Colonic mucosa (tissue), 4 donors: ENCODE results near the gene ACAA1. TPM values are rescaled to one million over a fixed set of nuclear protein-coding genes. Genes with fewer than 3 reads are reported as not detected.

Source experiments
- DNase-seq: peaks from one replicate; pipeline ENCODE4 v3.0.0-alpha.2; 2020
- H3K27ac ChIP-seq: fragments of 200-600 bp; one replicate; pipeline ENCODE4 v1.8.0; 2021
- H3K27me3 ChIP-seq: fragments of 200-600 bp; one replicate; pipeline ENCODE4 v1.8.0; 2021
- H3K36me3 ChIP-seq: fragments of 200-600 bp; one replicate; pipeline ENCODE4 v1.8.0; 2021
- H3K4me1 ChIP-seq: fragments of 200-600 bp; one replicate; pipeline ENCODE4 v1.8.0; 2021; ENCODE audit warnings: mild to moderate bottlenecking
- H3K4me3 ChIP-seq: fragments of 200-600 bp; one replicate; pipeline ENCODE4 v1.8.0; 2021
- H3K9ac ChIP-seq, 2 donors: one replicate each; pipeline ENCODE4 v1.7.0; 2013; ENCODE audit warnings: control low read depth in 2 of 2, low read depth in 2 of 2, low read length in 2 of 2
- H3K9me3 ChIP-seq: fragments of 200-600 bp; one replicate; pipeline ENCODE4 v1.8.0; 2021
- intact Hi-C: fragments of 100-400 bp; cut with DNase I; formaldehyde crosslinking; loops from one replicate; pipeline ENCODE4 v1.14.1; 2022
- total RNA-seq, 2 donors: library from RNA; stranded (reverse); fragmentation: NEBNext Ultra II Directional in 1 of 2; extraction: Animal tissue kit (Norgen Biotek cat#: 25700) in 1 of 2; gene quantifications; one replicate each; pipeline ENCODE4 v1.2.1, GENCODE V29; 2021
- TF ChIP-seq, protein P1 (sequence below): fragments of 200-600 bp; IDR thresholded peaks from one replicate; pipeline ENCODE4 v1.8.0; 2022; ENCODE audit warnings: antibody characterized with exemption, mild to moderate bottlenecking
- donor health status: healthy.
- donor health status: DM: no; HTN: no; CAD: no.
- donor health status: DM: no; HTN: no; CAD: no.

ACAA1 gene
- total RNA-seq, 2 donors from 2014 or later: 135 to 167 TPM

DNA sequence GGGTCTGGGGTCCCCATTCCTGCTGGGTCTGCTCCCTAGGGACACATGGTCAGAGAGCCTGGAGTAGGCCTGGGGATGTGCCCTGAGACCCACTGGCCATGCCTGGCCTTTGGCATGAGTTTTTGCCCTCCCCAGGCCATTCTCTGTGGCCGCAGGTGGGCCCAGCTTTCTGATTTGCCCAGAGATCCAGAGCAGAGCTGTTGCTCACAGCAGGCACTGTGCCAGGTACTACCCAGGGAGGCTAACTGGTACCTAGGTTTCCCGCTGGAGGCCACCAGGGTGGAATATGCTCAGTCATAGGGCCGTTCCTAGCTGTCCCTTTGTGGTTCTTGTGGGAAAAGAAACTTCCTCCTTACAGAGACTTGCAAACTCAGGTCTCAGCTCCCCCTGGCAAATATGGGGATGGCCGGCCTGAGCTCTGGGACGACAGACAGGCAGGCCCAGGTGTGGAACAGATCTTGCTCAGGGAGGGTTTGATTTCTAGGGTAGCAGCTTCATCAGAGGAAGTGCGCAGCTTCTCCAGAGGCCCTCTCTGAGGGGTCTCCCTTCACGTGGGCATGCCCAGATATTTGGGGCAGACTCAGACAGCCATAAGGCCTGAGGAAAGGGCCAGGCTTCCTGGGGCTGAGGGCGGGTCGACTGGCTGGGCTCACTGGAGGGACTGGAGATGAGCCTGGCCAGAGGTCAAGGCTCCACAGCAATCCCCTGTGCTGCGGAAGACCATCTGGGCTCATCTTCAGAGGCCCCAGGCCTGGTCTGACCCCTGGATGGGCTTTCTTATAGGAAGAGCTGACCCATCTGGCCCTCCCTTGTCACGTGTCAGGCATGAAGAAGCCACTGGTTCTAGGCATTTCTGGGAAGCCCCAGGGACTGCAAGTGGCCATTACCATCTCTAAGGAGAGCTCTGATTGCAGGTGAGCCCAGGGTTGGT lies 28.0 kb downstream of the ACAA1 start:
- Histone ChIP-seq H3K36me3 (no peaks in the 10 kb centered on the region), H3K27ac (no peak overlapping the region), H3K9me3 (no peaks in the 10 kb centered on the region), H3K4me1 (no peaks in the 10 kb centered on the region), H3K9ac (no peak overlapping the region), H3K27me3 (no peaks in the 10 kb centered on the region), H3K4me3 (no peak overlapping the region)
- no peak for DNase-seq
- intact Hi-C loops: no loop called here
- TF ChIP-seq, protein P1, sequence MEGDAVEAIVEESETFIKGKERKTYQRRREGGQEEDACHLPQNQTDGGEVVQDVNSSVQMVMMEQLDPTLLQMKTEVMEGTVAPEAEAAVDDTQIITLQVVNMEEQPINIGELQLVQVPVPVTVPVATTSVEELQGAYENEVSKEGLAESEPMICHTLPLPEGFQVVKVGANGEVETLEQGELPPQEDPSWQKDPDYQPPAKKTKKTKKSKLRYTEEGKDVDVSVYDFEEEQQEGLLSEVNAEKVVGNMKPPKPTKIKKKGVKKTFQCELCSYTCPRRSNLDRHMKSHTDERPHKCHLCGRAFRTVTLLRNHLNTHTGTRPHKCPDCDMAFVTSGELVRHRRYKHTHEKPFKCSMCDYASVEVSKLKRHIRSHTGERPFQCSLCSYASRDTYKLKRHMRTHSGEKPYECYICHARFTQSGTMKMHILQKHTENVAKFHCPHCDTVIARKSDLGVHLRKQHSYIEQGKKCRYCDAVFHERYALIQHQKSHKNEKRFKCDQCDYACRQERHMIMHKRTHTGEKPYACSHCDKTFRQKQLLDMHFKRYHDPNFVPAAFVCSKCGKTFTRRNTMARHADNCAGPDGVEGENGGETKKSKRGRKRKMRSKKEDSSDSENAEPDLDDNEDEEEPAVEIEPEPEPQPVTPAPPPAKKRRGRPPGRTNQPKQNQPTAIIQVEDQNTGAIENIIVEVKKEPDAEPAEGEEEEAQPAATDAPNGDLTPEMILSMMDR: no peak

DNA sequence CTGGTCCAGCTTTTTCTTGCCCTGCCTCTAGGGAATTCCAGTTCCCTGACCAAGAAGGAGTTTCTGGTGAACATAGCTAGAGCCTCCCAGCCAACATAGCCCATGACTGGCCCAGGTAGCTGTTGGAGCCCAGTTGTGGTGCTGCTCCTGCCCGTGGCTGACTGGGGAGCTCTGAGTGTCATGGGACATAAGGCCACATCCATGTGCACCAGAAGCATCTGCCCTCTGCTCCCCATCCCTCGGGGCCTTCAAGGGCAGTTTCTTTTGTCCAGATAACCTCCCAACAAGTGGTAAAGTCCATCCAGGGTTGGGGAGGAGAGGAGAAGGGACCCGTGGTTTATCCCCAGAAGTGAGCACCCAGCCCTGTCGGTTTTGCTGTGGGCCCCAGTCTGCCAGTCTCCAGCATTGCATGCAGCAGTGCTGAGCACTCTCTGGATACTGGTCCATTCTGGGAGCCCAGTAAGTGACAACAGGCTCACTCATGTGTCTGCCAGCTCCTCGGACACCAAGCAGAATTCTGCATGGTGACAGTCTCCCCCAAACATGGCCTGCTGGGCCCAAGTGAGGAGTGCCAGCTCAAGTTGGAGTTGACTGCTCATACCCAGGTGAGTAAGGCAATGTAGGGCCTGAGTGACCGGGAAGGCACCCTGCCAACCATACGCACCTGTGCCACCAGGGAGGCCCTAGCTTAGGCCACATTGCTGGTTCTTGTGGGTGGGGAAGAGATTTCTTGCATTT lies 28.8 kb downstream of the ACAA1 start:
- H3K27me3 ChIP-seq: no peaks in the 10 kb centered on the region
- TF ChIP-seq, protein P1: no peak
- DNase-seq: no peak

GRCh38 chr3:38105525-38105924 lies 31.4 kb downstream of the ACAA1 start:
- TF ChIP-seq, protein P1: no peak
- Histone ChIP-seq H3K27ac (no peak overlapping the region), H3K4me1 (no peaks in the 10 kb centered on the region), H3K27me3 (no peaks in the 10 kb centered on the region), H3K9ac (no peak overlapping the region), H3K36me3 (no peaks in the 10 kb centered on the region), H3K9me3 (no peaks in the 10 kb centered on the region), H3K4me3 (no peak overlapping the region)
- no peak for DNase-seq
- intact Hi-C loops: no loop called here

More for the DNA sequence above, 28.8 kb downstream of the ACAA1 start:
- H3K4me3 ChIP-seq: no peak overlapping the region
- H3K36me3 ChIP-seq: no peaks in the 10 kb centered on the region
- H3K27ac ChIP-seq: no peak overlapping the region
- intact Hi-C loops: no loop called here
- no peaks in the 10 kb centered on the region for H3K9me3 ChIP-seq
- no peak overlapping the region for H3K9ac ChIP-seq
- H3K4me1 ChIP-seq: no peaks in the 10 kb centered on the region

DNA sequence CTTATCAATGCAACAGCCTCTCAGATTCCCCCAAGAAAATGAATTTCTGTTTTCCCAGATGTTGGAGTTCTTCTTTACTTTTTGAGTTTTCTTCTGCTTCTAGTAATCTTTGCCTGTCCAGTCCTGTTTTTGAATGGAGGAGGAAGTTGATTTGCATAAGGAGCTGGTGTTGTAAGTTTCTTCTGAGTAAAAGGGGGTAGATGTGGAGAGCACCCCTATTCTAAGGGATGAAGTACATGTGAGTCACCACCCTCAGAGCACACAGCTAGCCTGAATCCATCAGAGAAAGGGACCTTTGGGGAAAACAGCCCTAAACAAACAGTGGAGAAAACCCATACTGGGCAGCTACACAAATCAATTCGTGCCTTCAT lies 34.5 kb downstream of the ACAA1 start:
- intact Hi-C loops: no loop called here
- no peaks in the 10 kb centered on the region for H3K27me3 ChIP-seq
- no peak overlapping the region for H3K4me3 ChIP-seq
- TF ChIP-seq, protein P1: no peak
- no peaks in the 10 kb centered on the region for H3K36me3 ChIP-seq
- no peaks in the 10 kb centered on the region for H3K4me1 ChIP-seq
- no peak for DNase-seq
- H3K27ac ChIP-seq: no peak overlapping the region
- no peaks in the 10 kb centered on the region for H3K9me3 ChIP-seq
- H3K9ac ChIP-seq: no peak overlapping the region

DNA sequence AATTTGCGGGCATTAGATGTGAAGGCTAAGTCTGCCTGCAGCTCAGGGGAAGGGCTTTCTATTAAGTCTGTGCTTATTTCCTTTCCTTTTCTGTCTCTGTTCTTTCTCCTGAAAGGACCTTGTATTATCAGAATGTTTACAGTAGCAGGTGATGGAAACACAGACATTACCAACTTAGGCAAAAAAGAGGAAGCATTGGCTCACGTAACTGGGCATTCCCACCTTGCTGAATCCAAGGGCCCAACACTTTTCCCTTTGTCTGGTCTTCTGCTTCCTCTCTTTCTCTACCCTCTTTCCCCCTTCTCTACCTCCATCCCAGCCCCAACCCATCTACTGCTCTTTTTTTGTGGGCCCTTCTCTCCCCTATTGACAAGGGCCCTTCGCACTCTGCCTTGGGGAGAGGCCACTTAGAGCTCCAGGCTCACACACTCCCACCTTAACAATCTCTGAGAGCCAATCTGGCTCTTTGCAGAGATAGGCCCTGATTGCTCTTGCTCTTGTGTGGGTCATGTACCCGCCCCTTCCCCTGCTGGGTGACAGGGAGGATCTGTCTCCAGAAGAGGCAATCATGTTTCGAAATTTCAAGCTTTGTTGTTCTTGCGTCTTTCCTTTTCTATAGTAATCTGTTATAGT lies 35.0 kb downstream of the ACAA1 start:
- no peaks in the 10 kb centered on the region for H3K9me3 ChIP-seq
- no peak overlapping the region for H3K27ac ChIP-seq
- no peak overlapping the region for H3K9ac ChIP-seq
- intact Hi-C loops: no loop called here
- TF ChIP-seq, protein P1: no peak
- H3K36me3 ChIP-seq: no peaks in the 10 kb centered on the region
- H3K4me3 ChIP-seq: no peak overlapping the region
- no peaks in the 10 kb centered on the region for H3K27me3 ChIP-seq
- no peaks in the 10 kb centered on the region for H3K4me1 ChIP-seq
- DNase-seq: no peak
